ENCODE results near the gene MAU2. TPM values are rescaled to one million over a fixed set of nuclear protein-coding genes. Genes with fewer than 3 reads are reported as not detected.

Gene MAU2
- total RNA-seq, 1 experiment from 2014 or later, result 24.3 TPM

GRCh38 chr19:19334063-19334988 is 13.7 kb downstream of the MAU2 start:
- Histone ChIP-seq H3K27me3 (no peaks in the 10 kb centered on the region), H3K4me1 (no peaks in the 10 kb centered on the region), H3K36me3 (peaks cover 24% of the 10 kb centered on the region), H3K27ac (no peak overlapping the region), H3K4me3 (no peak overlapping the region), H3K9me3 (replicated peaks) (no peaks in the 10 kb centered on the region)
- no peak for DNase-seq

GRCh38 chr19:19334989-19335344 is 14.3 kb downstream of the MAU2 start:
- H3K36me3 ChIP-seq, result peaks cover 22% of the 10 kb centered on the region
- no peak for DNase-seq

GRCh38 chr19:19335408-19336158 is 15.0 kb downstream of the MAU2 start:
- Histone ChIP-seq H3K4me3 (no peak overlapping the region), H3K9me3 (replicated peaks) (no peaks in the 10 kb centered on the region), H3K27me3 (no peaks in the 10 kb centered on the region), H3K27ac (no peak overlapping the region), H3K4me1 (no peaks in the 10 kb centered on the region), H3K36me3 (peaks cover 16% of the 10 kb centered on the region)
- DNase-seq, result no peak

More at GRCh38 chr19:19334989-19335344, 14.3 kb downstream of the MAU2 start:
- no peak overlapping the region for H3K4me3 ChIP-seq
- no peaks in the 10 kb centered on the region for H3K27me3 ChIP-seq
- no peak overlapping the region for H3K27ac ChIP-seq
- H3K4me1 ChIP-seq, result no peaks in the 10 kb centered on the region
- no peaks in the 10 kb centered on the region for H3K9me3 ChIP-seq (replicated peaks)

- no peaks in the 10 kb centered on the region for H3K4me1 ChIP-seq
- H3K36me3 ChIP-seq, result peaks cover 12% of the 10 kb centered on the region
- H3K27me3 ChIP-seq, result no peaks in the 10 kb centered on the region
- H3K27ac ChIP-seq, result no peak overlapping the region
- no peaks in the 10 kb centered on the region for H3K9me3 ChIP-seq (replicated peaks)
- DNase-seq, result no peak
- H3K4me3 ChIP-seq, result no peak overlapping the region
These were observed 16.0 kb downstream of the MAU2 start for GRCh38 chr19:19336597-19336996.

- Histone ChIP-seq H3K4me1 (no peaks in the 10 kb centered on the region), H3K27ac (no peak overlapping the region), H3K27me3 (no peaks in the 10 kb centered on the region), H3K4me3 (no peak overlapping the region), H3K9me3 (replicated peaks) (no peaks in the 10 kb centered on the region), H3K36me3 (peaks cover 12% of the 10 kb centered on the region)
- DNase-seq, result no peak
These were observed 16.5 kb downstream of the MAU2 start for GRCh38 chr19:19337120-19337519.

GRCh38 chr19:19338082-19338481 is 17.5 kb downstream of the MAU2 start:
- no peak for DNase-seq
- peaks cover 12% of the 10 kb centered on the region for H3K36me3 ChIP-seq
- H3K27ac ChIP-seq, result no peak overlapping the region
- no peaks in the 10 kb centered on the region for H3K9me3 ChIP-seq (replicated peaks)
- no peaks in the 10 kb centered on the region for H3K4me1 ChIP-seq
- no peaks in the 10 kb centered on the region for H3K27me3 ChIP-seq
- H3K4me3 ChIP-seq, result no peak overlapping the region

GRCh38 chr19:19341026-19341425 is 20.4 kb downstream of the MAU2 start:
- Histone ChIP-seq H3K4me1 (no peaks in the 10 kb centered on the region), H3K27ac (no peak overlapping the region), H3K36me3 (peaks cover 13% of the 10 kb centered on the region), H3K4me3 (no peak overlapping the region), H3K9me3 (replicated peaks) (no peaks in the 10 kb centered on the region), H3K27me3 (no peaks in the 10 kb centered on the region)
- no peak for DNase-seq

GRCh38 chr19:19342086-19343015 is 21.7 kb downstream of the MAU2 start:
- no peak for DNase-seq
- Histone ChIP-seq H3K27me3 (no peaks in the 10 kb centered on the region), H3K27ac (no peak overlapping the region), H3K36me3 (peaks cover 13% of the 10 kb centered on the region), H3K4me3 (no peak overlapping the region), H3K4me1 (no peaks in the 10 kb centered on the region), H3K9me3 (replicated peaks) (no peaks in the 10 kb centered on the region)

- DNase-seq, result no peak
- Histone ChIP-seq H3K27ac (no peak overlapping the region), H3K27me3 (no peaks in the 10 kb centered on the region), H3K9me3 (replicated peaks) (no peaks in the 10 kb centered on the region), H3K4me1 (no peaks in the 10 kb centered on the region), H3K4me3 (no peak overlapping the region), H3K36me3 (peaks cover 13% of the 10 kb centered on the region)
These were observed 22.4 kb downstream of the MAU2 start for GRCh38 chr19:19343016-19343362.

- no peak overlapping the region for H3K4me3 ChIP-seq
- no peak for DNase-seq
- peaks cover 10% of the 10 kb centered on the region for H3K36me3 ChIP-seq
- no peak overlapping the region for H3K27ac ChIP-seq
- no peaks in the 10 kb centered on the region for H3K4me1 ChIP-seq
- H3K9me3 ChIP-seq (replicated peaks), result no peaks in the 10 kb centered on the region
- H3K27me3 ChIP-seq, result no peaks in the 10 kb centered on the region
These were observed 23.1 kb downstream of the MAU2 start for GRCh38 chr19:19343762-19344161.

- no peak for DNase-seq
- H3K4me1 ChIP-seq, result no peaks in the 10 kb centered on the region
- H3K4me3 ChIP-seq, result no peak overlapping the region
- H3K27ac ChIP-seq, result no peak overlapping the region
- H3K9me3 ChIP-seq (replicated peaks), result no peaks in the 10 kb centered on the region
- H3K27me3 ChIP-seq, result no peaks in the 10 kb centered on the region
- peaks cover 14% of the 10 kb centered on the region for H3K36me3 ChIP-seq
These were observed 24.6 kb downstream of the MAU2 start for GRCh38 chr19:19345232-19345631.

- Histone ChIP-seq H3K9me3 (replicated peaks) (no peaks in the 10 kb centered on the region), H3K36me3 (peaks cover 14% of the 10 kb centered on the region), H3K27me3 (no peaks in the 10 kb centered on the region), H3K4me1 (no peaks in the 10 kb centered on the region), H3K4me3 (no peak overlapping the region), H3K27ac (no peak overlapping the region)
- no peak for DNase-seq
These were observed 25.3 kb downstream of the MAU2 start for GRCh38 chr19:19345970-19346369.

GRCh38 chr19:19347401-19348110 is 26.9 kb downstream of the MAU2 start:
- H3K27me3 ChIP-seq, result no peaks in the 10 kb centered on the region
- no peak overlapping the region for H3K27ac ChIP-seq
- H3K4me1 ChIP-seq, result no peaks in the 10 kb centered on the region
- H3K9me3 ChIP-seq (replicated peaks), result no peaks in the 10 kb centered on the region
- DNase-seq, result no peak
- no peak overlapping the region for H3K4me3 ChIP-seq
- peaks cover 20% of the 10 kb centered on the region for H3K36me3 ChIP-seq

GRCh38 chr19:19348266-19348665 is 27.6 kb downstream of the MAU2 start:
- peaks cover 20% of the 10 kb centered on the region for H3K36me3 ChIP-seq
- no peaks in the 10 kb centered on the region for H3K9me3 ChIP-seq (replicated peaks)
- no peaks in the 10 kb centered on the region for H3K27me3 ChIP-seq
- no peak overlapping the region for H3K27ac ChIP-seq
- H3K4me1 ChIP-seq, result no peaks in the 10 kb centered on the region
- DNase-seq, result no peak
- no peak overlapping the region for H3K4me3 ChIP-seq

All from SJCRH30 (cell line).